GM18520 (cell line): ENCODE results near the gene MRPL41.
"Not testable (repeated sequence)": the region's sequence is repeated elsewhere in the genome, so short reads cannot be mapped to it uniquely, and the experiment has no call there.

Experiments used
- ATAC-seq: cut with Tn5 transposase; IDR thresholded peaks from one replicate; pipeline ENCODE4 v1.9.1; 2021; ENCODE audit not compliant: unreplicated experiment

The MRPL41 gene

GRCh38 chr9:137521405-137521985 lies 30.2 kb upstream of the MRPL41 start:
- no peak for ATAC-seq

- ATAC-seq, result no peak
These were observed 28.8 kb upstream of the MRPL41 start for GRCh38 chr9:137522746-137523455.

GRCh38 chr9:137524161-137524980 lies 27.3 kb upstream of the MRPL41 start:
- ATAC-seq, result no peak

GRCh38 chr9:137524981-137525317 lies 26.7 kb upstream of the MRPL41 start:
- ATAC-seq, result no peak

- ATAC-seq, result no peak
These were observed 21.3 kb upstream of the MRPL41 start for GRCh38 chr9:137530331-137530730.

GRCh38 chr9:137531099-137531765 lies 20.4 kb upstream of the MRPL41 start:
- ATAC-seq, result no peak

GRCh38 chr9:137532891-137533468 lies 18.7 kb upstream of the MRPL41 start:
- ATAC-seq, result not testable (repeated sequence)

- ATAC-seq, result no peak
These were observed 17.2 kb upstream of the MRPL41 start for GRCh38 chr9:137534256-137535119.

- ATAC-seq, result no peak
These were observed 16.6 kb upstream of the MRPL41 start for GRCh38 chr9:137535120-137535428.

GRCh38 chr9:137536594-137537131 lies 15.0 kb upstream of the MRPL41 start:
- not testable (repeated sequence) for ATAC-seq

- no peak for ATAC-seq
These were observed 13.6 kb upstream of the MRPL41 start for GRCh38 chr9:137538058-137538457.

- ATAC-seq, result no peak
These were observed 11.1 kb upstream of the MRPL41 start for GRCh38 chr9:137540536-137540935.

GRCh38 chr9:137542486-137542885 lies 9.2 kb upstream of the MRPL41 start:
- no peak for ATAC-seq

GRCh38 chr9:137543237-137543963 lies 8.3 kb upstream of the MRPL41 start:
- no peak for ATAC-seq

GRCh38 chr9:137544176-137544760 lies 7.4 kb upstream of the MRPL41 start:
- no peak for ATAC-seq

- ATAC-seq, result no peak
These were observed 6.6 kb upstream of the MRPL41 start for GRCh38 chr9:137545123-137545522.

GRCh38 chr9:137547687-137548543 lies 3.8 kb upstream of the MRPL41 start:
- ATAC-seq, result no peak

GRCh38 chr9:137550231-137550621 lies 1.5 kb upstream of the MRPL41 start, which contains the start of gene PNPLA7:
Gene PNPLA7 (minus strand): TSS chr9:137550402. CDS start chr9:137550197, 205 bp downstream.
- ATAC-seq, result no peak
